GM12878 (cell line): ENCODE data around the gene ACVR1. TPM values are rescaled to one million over a fixed set of nuclear protein-coding genes. Genes with fewer than 3 reads are reported as not detected.

Experiments
- ATAC-seq: fragments of 200-7000 bp; cut with Tn5 transposase; 3 replicates; pipeline ENCODE4 v1.9.1; 2020; ENCODE audit warnings: mild to moderate bottlenecking, moderate library complexity
- BruUV-seq: library from RNA; stranded (reverse); fragments of 400-500 nt; replicated peaks from 2 replicates; lab custom pipeline; 2021; lab: Mats Ljungman, UMichigan
- CTCF ChIA-PET: fragments of 300-600 bp; sonication (Branson Sonifier 250); formaldehyde crosslinking; extraction: SDS; loops from one replicate; lab custom pipeline; 2021; ENCODE audit warnings: inconsistent platforms; lab: Yijun Ruan, JAX
- POLR2A ChIA-PET: fragments of 350-600 bp; formaldehyde crosslinking; extraction: SDS; loops from one replicate; lab custom pipeline; 2021; ENCODE audit warnings: inconsistent platforms; lab: Charles Lee
- RAD21 ChIA-PET: fragments of 300-600 bp; sonication (Branson Sonifier 250); formaldehyde crosslinking; loops from one replicate; lab custom pipeline; 2023; ENCODE audit warnings: antibody characterized with exemption; ENCODE audit not compliant: unreplicated experiment; lab: Charles Lee
- SMC1A ChIA-PET: fragments of 300-600 bp; sonication (Branson Sonifier 250); formaldehyde crosslinking; loops from one replicate; lab custom pipeline; 2023; ENCODE audit not compliant: unreplicated experiment, uncharacterized antibody; lab: Charles Lee
- DNase-seq: peaks from one replicate; pipeline ENCODE4 v3.0.0-alpha.2; 2011; ENCODE audit warnings: low read depth, low spot score
- FAIRE-seq: peaks from 3 replicates; lab custom pipeline; 2011; peaks lifted over from hg19 to GRCh38; lab: Jason Lieb, UNC
- H2AFZ ChIP-seq: 2 replicates; pipeline ENCODE4 v1.6.0; 2011; ENCODE audit warnings: low read depth, low read length, control low read depth; ENCODE audit not compliant: control insufficient read depth
- H3K27ac ChIP-seq: 2 replicates; pipeline ENCODE4 v1.5.1; 2011; ENCODE audit warnings: control low read depth; ENCODE audit not compliant: control insufficient read depth, insufficient read depth
- H3K27me3 ChIP-seq, 2 experiments: replicated peaks in 1 of 2; 2 replicates each; pipeline versions ENCODE4 v1.6.0 to v1.6.1; 2011; ENCODE audit warnings: low read length in 1 of 2; ENCODE audit not compliant: control insufficient read depth in 2 of 2, insufficient read depth in 2 of 2
- H3K36me3 ChIP-seq, 2 experiments: 2 replicates each; pipeline ENCODE4 v1.5.1; 2011; ENCODE audit warnings: low read length in 1 of 2; ENCODE audit not compliant: control insufficient read depth in 2 of 2, insufficient read depth in 2 of 2
- H3K4me1 ChIP-seq: 2 replicates; pipeline ENCODE4 v1.6.1; 2011; ENCODE audit warnings: mild to moderate bottlenecking, low read length, moderate library complexity, mixed read lengths; ENCODE audit not compliant: control insufficient read depth, insufficient read depth
- H3K4me2 ChIP-seq: 2 replicates; pipeline ENCODE4 v1.6.0; 2011; ENCODE audit warnings: control low read depth; ENCODE audit not compliant: control insufficient read depth, insufficient read depth
- H3K4me3 ChIP-seq: fragments of 200-600 bp; sonication (generic); 2 replicates; pipeline ENCODE4 v1.5.1; 2016
- H3K79me2 ChIP-seq: 2 replicates; pipeline ENCODE4 v1.6.0; 2011; ENCODE audit warnings: low read length; ENCODE audit not compliant: control insufficient read depth, insufficient read depth
- H3K9ac ChIP-seq: 2 replicates; pipeline ENCODE4 v1.8.0; 2011; ENCODE audit warnings: low read length, control low read depth, mixed read lengths; ENCODE audit not compliant: control insufficient read depth, insufficient read depth
- H3K9me3 ChIP-seq: replicated peaks from 3 replicates; pipeline ENCODE4 v1.5.1; 2011; ENCODE audit warnings: mild to moderate bottlenecking, low read length; ENCODE audit not compliant: control insufficient read depth, insufficient read depth
- H4K20me1 ChIP-seq: 2 replicates; pipeline ENCODE4 v1.6.0; 2011; ENCODE audit not compliant: control insufficient read depth, insufficient read depth
- CHD1 ChIP-seq: IDR thresholded peaks from 2 replicates; pipeline ENCODE4 v1.6.1; 2012; ENCODE audit warnings: low read depth, low read length, improper control_type of control experiment
- GABPA ChIP-seq: IDR thresholded peaks from 2 replicates; pipeline ENCODE4 v1.6.1; 2014; ENCODE audit warnings: antibody characterized with exemption, low read depth, mild to moderate bottlenecking, inconsistent platforms
- GATAD2B ChIP-seq: fragments of 450-650 bp; conservative IDR thresholded peaks from 2 replicates; pipeline ENCODE4 v1.6.1; 2017; ENCODE audit warnings: low read depth, mild to moderate bottlenecking, moderate library complexity
- LARP7 ChIP-seq: fragments of 450-650 bp; IDR thresholded peaks from 2 replicates; pipeline ENCODE4 v1.6.1; 2017; ENCODE audit warnings: mild to moderate bottlenecking
- MXI1 ChIP-seq: fragments of 150-350 bp; IDR thresholded peaks from 2 replicates; pipeline ENCODE4 v1.6.1; 2011; ENCODE audit warnings: low read depth, mild to moderate bottlenecking, inconsistent platforms, low read length, improper control_type of control experiment
- MYC ChIP-seq: IDR thresholded peaks from 2 replicates; pipeline ENCODE4 v1.6.1; 2011; ENCODE audit warnings: mild to moderate bottlenecking, low read length, moderate library complexity, inconsistent platforms; ENCODE audit not compliant: insufficient read depth, insufficient replicate concordance, insufficient read length, severe bottlenecking
- PAX5 ChIP-seq: IDR thresholded peaks from 2 replicates; pipeline ENCODE4 v1.6.1; 2011; ENCODE audit warnings: low read depth, low read length, borderline replicate concordance
- POLR2A ChIP-seq: IDR thresholded peaks from 2 replicates; pipeline ENCODE4 v1.6.1; 2011; ENCODE audit warnings: low read depth, mild to moderate bottlenecking, low read length
- RFX5 ChIP-seq: IDR thresholded peaks from 2 replicates; pipeline ENCODE4 v1.6.1; 2011; ENCODE audit warnings: low read depth, low read length, improper control_type of control experiment
- RUNX3 ChIP-seq: IDR thresholded peaks from 2 replicates; pipeline ENCODE4 v1.6.1; 2012; ENCODE audit warnings: low read length, inconsistent platforms
- WGBS: methylation state at CpG from one replicate; pipeline ENCODE4 v1.1.6; 2016; ENCODE audit warnings: low lambda C conversion rate; ENCODE audit not compliant: insufficient replicate concordance, insufficient coverage; ENCODE audit errors: missing lambda C conversion rate; 5-methylcytosine and 5-hydroxymethylcytosine counted together
- in situ Hi-C: fragments of 300-500 bp; cut with MboI; formaldehyde crosslinking; loops from 9 replicates; pipeline ENCODE4 v1.14.3; 2018; ENCODE audit warnings: mixed read lengths
- intact Hi-C: fragments of 100-400 bp; cut with micrococcal nuclease; formaldehyde crosslinking; loops from one replicate; pipeline ENCODE4 v1.14.2; 2022; ENCODE audit not compliant: unreplicated experiment
- polyA plus RNA-seq, 11 experiments: library from polyadenylated mRNA; depleted of rRNA in 4 of 11; unstranded in 6 of 11; stranded (reverse) in 5 of 11; fragments of >200 nt; fragmentation: Nextera tagmentation in 4 of 11; fragmentation: Illumina TruSeq in 1 of 11; extraction: Ambion mirVana in 4 of 11; extraction: Trizol in 1 of 11; gene quantifications; 1 replicate in 1 of 11; 2 replicates in 10 of 11; pipeline versions ENCODE4 v1.2.1 to v1.2.3, GENCODE V29; 2011 to 2016; ENCODE audit warnings: inconsistent platforms in 2 of 11, missing spikeins in 2 of 11, low read depth in 1 of 11
- total RNA-seq, 4 experiments: library from RNA; depleted of rRNA in 3 of 4; stranded (reverse); fragments of >200 nt in 3 of 4; fragmentation: Illumina TruSeq in 1 of 4; extraction: Trizol in 1 of 4; gene quantifications; 2 replicates each; pipeline versions ENCODE4 v1.2.1 to v1.2.3, GENCODE V29; 2013 to 2021
- TF ChIP-seq, protein P1 (sequence below): IDR thresholded peaks from 2 replicates; pipeline ENCODE4 v1.6.1; 2012; ENCODE audit warnings: low read depth, low read length, improper control_type of control experiment
- TF ChIP-seq, protein P2 (sequence below): fragments of 450-650 bp; IDR thresholded peaks from 2 replicates; pipeline ENCODE4 v1.6.1; 2016; ENCODE audit warnings: mild to moderate bottlenecking, moderate library complexity, borderline replicate concordance
- TF ChIP-seq, protein P3 (sequence below): IDR thresholded peaks from 2 replicates; pipeline ENCODE4 v1.6.1; 2012; ENCODE audit warnings: improper control_type of control experiment, low read depth, low read length; ENCODE audit not compliant: insufficient replicate concordance

The ACVR1 gene
- total and polyA plus RNA-seq, 10 of the 15 experiments (the other 5 are each of a cell fraction or from before 2014, with no cell fraction given), result 0.06 to 0.24 (median 0.14) TPM; not detected in 4

DNA sequence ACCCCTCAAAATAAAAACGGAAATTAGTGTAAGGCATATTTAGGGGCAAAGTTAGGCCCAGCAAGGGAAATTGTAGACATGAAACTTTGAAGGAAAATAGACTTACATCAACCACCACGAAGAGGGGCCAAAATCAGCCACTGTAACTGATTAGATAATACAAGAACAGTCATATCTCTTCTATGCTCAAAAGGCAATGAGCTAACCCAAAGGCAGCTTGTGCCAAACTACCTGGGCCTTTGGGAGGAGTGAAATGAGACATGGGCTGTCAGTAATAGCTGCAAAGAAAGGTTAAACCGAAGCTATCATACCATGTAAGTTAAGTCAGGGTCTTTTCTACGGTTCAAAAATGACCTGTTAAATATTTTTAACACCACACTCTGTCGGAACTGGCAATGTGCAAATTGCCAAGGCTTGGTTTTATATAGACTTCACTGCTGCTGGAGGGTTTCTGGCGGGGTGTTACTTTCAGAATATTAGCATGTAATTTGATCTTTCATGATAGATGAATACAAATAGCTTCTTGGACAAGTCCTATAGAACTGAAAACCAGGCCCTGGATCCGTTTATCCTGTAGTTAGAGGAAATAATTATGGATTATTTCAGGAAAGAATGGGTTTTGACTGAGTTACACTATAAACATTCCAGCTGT lies 69.6 kb downstream of the ACVR1 start:
- POLR2A ChIA-PET, result no interaction called here
- no peak overlapping the region for H2AFZ ChIP-seq
- H3K36me3 ChIP-seq, result no peaks in the 10 kb centered on the region
- H3K4me3 ChIP-seq, result no peak overlapping the region
- in situ Hi-C loops, result no loop called here
- DNase-seq, result no peak
- no TSS peak for BruUV-seq
- H3K79me2 ChIP-seq, result no peaks in the 10 kb centered on the region
- CTCF ChIA-PET, result no interaction called here
- H3K27me3 ChIP-seq, result peaks cover 0 to 1% of the 10 kb centered on the region in 2 experiments; a peak in 2 of 4 replicates
- H3K9ac ChIP-seq, result no peak overlapping the region
- RAD21 ChIA-PET, result no interaction called here
- H3K4me1 ChIP-seq, result no peaks in the 10 kb centered on the region
- SMC1A ChIA-PET, result interaction anchor here (1.5 kb wide), 1 partner anchor 504 kb away, joined by 3 read pairs; no protein-coding TSS in a partner anchor
- WGBS, result 28% methylated on average over 7 of the region's 7 CpGs
- H3K9me3 ChIP-seq, result no peaks in the 10 kb centered on the region
- FAIRE-seq, result no peak
- no peak for ATAC-seq
- no peak overlapping the region for H3K27ac ChIP-seq
- H3K4me2 ChIP-seq, result no peak overlapping the region
- intact Hi-C loops, result no loop called here
- no peaks in the 10 kb centered on the region for H4K20me1 ChIP-seq
- TF ChIP-seq, protein P1, sequence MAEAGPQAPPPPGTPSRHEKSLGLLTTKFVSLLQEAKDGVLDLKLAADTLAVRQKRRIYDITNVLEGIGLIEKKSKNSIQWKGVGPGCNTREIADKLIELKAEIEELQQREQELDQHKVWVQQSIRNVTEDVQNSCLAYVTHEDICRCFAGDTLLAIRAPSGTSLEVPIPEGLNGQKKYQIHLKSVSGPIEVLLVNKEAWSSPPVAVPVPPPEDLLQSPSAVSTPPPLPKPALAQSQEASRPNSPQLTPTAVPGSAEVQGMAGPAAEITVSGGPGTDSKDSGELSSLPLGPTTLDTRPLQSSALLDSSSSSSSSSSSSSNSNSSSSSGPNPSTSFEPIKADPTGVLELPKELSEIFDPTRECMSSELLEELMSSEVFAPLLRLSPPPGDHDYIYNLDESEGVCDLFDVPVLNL, result no peak
- TF ChIP-seq PAX5, result no peak
- TF ChIP-seq, protein P2, sequence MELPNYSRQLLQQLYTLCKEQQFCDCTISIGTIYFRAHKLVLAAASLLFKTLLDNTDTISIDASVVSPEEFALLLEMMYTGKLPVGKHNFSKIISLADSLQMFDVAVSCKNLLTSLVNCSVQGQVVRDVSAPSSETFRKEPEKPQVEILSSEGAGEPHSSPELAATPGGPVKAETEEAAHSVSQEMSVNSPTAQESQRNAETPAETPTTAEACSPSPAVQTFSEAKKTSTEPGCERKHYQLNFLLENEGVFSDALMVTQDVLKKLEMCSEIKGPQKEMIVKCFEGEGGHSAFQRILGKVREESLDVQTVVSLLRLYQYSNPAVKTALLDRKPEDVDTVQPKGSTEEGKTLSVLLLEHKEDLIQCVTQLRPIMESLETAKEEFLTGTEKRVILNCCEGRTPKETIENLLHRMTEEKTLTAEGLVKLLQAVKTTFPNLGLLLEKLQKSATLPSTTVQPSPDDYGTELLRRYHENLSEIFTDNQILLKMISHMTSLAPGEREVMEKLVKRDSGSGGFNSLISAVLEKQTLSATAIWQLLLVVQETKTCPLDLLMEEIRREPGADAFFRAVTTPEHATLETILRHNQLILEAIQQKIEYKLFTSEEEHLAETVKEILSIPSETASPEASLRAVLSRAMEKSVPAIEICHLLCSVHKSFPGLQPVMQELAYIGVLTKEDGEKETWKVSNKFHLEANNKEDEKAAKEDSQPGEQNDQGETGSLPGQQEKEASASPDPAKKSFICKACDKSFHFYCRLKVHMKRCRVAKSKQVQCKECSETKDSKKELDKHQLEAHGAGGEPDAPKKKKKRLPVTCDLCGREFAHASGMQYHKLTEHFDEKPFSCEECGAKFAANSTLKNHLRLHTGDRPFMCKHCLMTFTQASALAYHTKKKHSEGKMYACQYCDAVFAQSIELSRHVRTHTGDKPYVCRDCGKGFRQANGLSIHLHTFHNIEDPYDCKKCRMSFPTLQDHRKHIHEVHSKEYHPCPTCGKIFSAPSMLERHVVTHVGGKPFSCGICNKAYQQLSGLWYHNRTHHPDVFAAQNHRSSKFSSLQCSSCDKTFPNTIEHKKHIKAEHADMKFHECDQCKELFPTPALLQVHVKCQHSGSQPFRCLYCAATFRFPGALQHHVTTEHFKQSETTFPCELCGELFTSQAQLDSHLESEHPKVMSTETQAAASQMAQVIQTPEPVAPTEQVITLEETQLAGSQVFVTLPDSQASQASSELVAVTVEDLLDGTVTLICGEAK, result no peak
- TF ChIP-seq MXI1, result no peak
- TF ChIP-seq GABPA, result no peak
- TF ChIP-seq RFX5, result no peak
- TF ChIP-seq LARP7, result no peak
- TF ChIP-seq CHD1, result no peak
- TF ChIP-seq, protein P3, sequence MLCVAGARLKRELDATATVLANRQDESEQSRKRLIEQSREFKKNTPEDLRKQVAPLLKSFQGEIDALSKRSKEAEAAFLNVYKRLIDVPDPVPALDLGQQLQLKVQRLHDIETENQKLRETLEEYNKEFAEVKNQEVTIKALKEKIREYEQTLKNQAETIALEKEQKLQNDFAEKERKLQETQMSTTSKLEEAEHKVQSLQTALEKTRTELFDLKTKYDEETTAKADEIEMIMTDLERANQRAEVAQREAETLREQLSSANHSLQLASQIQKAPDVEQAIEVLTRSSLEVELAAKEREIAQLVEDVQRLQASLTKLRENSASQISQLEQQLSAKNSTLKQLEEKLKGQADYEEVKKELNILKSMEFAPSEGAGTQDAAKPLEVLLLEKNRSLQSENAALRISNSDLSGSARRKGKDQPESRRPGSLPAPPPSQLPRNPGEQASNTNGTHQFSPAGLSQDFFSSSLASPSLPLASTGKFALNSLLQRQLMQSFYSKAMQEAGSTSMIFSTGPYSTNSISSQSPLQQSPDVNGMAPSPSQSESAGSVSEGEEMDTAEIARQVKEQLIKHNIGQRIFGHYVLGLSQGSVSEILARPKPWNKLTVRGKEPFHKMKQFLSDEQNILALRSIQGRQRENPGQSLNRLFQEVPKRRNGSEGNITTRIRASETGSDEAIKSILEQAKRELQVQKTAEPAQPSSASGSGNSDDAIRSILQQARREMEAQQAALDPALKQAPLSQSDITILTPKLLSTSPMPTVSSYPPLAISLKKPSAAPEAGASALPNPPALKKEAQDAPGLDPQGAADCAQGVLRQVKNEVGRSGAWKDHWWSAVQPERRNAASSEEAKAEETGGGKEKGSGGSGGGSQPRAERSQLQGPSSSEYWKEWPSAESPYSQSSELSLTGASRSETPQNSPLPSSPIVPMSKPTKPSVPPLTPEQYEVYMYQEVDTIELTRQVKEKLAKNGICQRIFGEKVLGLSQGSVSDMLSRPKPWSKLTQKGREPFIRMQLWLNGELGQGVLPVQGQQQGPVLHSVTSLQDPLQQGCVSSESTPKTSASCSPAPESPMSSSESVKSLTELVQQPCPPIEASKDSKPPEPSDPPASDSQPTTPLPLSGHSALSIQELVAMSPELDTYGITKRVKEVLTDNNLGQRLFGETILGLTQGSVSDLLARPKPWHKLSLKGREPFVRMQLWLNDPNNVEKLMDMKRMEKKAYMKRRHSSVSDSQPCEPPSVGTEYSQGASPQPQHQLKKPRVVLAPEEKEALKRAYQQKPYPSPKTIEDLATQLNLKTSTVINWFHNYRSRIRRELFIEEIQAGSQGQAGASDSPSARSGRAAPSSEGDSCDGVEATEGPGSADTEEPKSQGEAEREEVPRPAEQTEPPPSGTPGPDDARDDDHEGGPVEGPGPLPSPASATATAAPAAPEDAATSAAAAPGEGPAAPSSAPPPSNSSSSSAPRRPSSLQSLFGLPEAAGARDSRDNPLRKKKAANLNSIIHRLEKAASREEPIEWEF, result no peak
- TF ChIP-seq POLR2A, result no peak
- no peak for TF ChIP-seq MYC
- TF ChIP-seq RUNX3, result no peak
- no peak for TF ChIP-seq GATAD2B
